ENCODE results near the gene LGR4.
"Not testable (repeated sequence)": the region's sequence is repeated elsewhere in the genome, so short reads cannot be mapped to it uniquely, and the experiment has no call there.

Gene LGR4

DNA sequence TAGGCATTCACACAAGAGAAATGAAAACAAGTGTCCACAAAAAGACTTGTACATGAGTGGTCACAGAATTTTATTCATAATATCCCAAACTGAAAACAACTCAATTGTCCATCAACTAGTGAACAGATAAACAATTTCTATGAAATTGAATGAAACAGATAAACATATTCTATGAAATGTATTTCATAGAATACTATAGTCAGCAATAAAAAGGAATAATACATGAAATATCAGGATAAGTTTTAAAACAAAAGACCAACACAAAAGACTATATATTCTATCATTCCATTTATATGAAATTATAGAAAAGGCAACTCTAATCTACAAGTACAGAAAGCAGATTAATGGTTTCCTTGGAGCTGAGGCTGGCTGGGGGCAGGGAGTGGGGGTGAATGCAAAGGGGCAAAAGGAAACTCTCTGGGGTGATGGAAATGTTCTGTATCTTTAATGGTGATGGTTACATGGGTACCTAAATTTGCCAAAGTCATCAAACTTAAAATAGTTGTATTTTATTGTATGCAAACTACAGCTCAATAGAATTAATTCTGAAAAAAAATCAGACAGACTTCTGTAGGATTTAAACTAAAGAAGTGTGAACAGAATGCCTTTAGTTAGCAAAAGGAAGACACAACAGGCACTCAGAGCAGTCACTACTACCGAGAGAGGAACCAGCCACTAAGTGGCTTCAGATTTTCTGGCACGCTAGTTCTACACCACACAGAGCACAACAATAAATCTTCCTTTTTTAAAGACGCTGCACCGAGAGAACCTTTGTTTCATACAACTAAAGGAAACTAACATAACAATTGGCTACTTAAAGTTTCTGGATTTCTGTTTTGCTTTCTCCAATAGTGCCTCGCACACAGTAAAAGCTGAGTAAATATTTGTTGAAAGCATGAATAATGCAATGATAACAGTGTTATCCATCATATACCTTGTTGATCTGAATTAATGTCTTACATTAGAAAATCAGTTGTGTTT, 124.9 kb downstream of the LGR4 start:
- no peak for FAIRE-seq

DNA sequence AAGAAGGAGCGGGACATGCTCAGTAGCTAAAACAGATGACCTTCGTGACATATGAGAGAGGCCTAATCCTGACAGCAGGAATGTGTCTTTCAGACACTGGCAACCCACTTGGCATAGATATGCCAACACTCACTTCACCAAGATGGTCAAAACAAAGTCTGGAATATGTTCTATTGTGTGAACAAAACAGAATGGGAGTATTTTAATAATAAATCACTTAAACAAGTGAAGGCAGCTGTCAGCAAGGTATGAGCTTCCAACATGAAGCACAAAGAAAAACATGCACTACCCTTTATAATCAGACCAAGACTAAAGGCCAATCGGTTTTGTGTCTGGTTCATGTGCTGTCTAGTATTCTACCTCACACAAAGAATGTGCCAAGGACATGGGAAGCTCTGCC, 132.6 kb downstream of the LGR4 start:
- FAIRE-seq, result no peak

DNA sequence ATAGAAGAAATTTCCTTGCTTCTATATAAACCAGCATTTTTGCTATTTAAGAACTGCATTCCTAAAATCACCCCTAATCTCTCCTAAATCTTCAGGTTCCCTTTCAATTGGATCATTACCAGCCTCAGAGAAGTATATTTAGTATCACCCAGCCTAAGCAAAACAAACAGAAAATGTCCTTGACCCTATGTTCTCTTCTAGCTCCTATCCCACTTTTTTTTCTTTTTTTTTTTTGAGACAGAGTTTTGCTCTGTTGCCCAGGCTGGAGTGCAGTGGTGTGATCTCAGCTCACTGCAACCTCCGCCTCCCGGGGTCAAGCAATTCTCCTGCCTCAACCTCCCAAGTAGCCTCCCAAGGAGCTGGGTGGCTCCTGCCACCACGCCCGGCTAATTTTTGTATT, 137.8 kb downstream of the LGR4 start:
- FAIRE-seq, result not testable (repeated sequence)

DNA sequence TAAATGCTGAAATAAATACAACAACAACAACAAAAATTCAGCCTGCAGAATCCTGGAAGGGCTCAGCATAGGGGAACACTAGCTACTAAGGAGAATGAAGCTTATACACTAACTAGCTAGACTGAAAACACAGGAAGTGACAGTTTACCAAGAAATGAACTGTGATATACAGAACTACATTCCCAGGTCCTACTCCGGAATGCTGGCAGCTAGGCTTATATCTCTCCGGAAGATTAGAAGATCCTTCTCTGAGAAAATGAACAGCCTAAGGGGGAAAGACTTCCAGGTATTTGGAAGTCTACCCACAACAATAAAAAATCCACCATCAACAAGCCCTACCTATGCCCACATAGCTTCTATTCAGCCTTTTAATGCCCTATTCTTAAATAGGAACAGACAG, 140.6 kb downstream of the LGR4 start:
- FAIRE-seq, result no peak

DNA sequence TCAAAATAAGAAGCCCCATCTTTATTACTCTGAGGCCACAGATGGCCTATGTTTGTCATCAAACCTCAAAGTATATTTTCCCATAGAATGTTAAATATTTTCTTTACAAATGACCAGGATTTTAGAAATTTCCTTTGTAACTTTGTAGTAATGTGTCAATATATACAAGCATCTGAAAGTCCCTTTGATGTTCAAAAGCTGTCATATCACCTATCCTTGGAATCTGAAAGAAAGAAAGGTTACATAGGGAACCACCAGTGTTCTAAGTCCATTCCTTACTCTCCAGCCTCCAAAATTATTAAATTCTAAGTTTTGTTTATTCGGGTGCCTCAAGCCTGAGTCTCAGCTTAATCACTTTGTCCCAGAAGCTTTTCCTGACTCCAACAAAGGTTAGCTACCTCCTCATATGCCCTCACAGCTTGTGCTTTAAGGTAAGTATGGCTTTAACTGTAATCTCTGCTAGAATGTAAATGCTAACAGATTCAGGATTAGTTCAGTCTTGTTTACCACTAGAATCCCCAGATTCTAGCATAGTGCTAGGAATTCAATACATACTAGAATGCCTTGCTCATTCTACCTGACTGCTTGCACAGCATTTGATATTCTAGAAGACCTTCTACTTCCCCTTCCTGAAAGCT, 141.8 kb downstream of the LGR4 start:
- FAIRE-seq, result no peak

DNA sequence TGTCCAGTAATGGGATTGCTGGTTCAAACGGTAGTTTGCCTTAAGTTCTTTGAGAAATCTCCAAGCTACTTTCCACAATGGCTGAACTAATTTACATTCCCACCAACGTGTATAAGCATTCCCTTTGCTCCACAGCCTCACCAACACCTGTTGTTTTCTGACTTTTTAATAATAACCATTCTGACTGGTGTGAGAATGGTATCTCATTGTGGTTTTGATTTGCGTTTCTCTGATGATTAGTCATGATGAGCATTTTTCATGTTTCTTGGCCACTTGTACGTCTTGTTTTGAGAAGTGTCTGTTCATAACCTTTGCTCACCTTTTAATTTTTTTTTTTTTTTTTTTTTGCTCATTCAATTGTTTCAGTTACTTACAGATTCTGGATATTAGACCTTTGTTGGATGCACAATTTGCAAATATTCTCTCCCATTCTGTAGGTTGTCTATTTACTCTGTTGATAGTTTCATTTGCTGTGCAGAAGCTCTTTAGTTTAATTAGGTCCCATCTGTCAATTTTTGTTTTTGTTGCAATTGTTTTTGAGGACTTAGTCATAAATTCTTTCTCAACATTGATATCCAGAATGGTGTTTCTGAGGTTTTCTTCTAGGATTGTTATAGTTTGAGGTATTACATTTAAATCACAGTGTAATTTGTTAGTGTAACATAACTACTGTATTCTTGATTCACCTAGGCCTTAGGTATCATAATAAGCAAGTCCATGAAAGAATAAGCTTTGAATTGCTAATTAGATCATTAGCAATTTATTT, 142.5 kb downstream of the LGR4 start:
- no peak for FAIRE-seq

DNA sequence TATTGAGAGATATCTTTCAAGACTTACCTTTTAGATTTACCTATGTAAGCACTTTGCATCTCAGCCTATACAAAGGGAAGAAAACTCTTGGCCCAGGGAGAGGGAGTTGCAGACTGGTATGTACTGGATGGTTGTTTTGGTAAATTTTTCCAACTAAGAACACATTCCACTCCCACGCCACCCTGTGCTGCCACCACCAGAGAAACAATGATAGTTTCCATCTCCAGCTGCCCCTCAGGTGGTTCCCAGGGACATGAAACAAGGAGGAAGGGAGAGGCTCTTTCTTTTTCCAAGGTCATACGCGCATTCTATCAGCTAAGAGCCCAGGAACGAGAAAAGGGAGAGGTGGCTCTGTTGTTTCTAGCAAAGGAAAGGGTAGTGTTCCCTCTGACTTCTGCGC, 144.0 kb downstream of the LGR4 start:
- FAIRE-seq, result no peak

DNA sequence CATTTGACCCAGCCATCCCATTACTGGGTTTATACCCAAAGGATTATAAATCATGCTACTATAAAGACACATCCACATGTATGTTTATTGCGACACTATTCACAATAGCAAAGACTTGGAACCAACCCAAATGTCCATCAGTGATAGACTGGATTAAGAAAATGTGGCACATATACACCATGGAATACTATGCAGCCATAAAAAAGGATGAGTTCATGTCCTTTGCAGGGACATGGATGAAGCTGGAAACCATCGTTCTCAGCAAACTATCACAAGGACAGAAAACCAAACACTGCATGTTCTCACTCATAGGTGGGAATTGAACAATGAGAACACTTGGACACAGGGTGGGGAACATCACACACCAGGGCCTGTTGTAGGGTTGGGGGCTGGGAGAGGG, 145.5 kb downstream of the LGR4 start:
- FAIRE-seq, result not testable (repeated sequence)

DNA sequence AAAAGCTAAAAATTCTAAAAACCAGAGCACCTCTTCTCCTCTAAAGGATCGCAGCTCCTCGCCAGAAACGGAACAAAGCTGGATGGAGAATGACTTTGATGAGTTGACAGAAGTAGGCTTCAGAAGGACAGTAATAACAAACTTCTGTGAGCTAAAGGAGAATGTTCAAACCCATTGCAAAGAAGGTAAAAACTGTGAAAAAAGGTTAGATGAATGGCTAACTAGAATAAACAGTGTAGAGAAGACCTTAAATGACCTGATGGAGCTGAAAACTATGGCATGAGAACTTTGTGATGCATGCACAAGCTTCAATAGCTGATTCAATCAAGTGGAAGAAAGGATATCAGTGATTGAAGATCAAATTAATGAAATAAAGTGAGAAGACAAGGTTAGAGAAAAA, 150.4 kb downstream of the LGR4 start:
- not testable (repeated sequence) for FAIRE-seq

DNA sequence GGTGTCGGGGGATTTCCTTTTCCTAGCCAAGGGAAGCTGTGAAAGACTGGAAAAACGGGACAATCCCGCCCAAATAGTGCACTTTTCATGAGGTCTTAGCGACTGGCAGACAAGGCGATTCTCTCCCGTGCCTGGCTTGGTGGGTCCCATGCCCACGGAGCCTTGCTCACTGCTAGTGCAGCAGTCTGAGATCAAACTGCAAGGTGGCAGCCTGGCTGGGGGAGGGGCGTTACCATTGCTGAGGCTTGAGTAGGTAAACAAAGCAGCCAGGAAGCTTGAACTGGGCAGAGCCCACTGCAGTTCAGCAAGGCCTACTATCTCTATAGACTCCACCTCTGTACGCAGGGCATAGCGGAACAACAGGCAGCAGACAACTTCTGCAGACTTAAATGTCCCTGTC, 151.2 kb downstream of the LGR4 start:
- not testable (repeated sequence) for FAIRE-seq

DNA sequence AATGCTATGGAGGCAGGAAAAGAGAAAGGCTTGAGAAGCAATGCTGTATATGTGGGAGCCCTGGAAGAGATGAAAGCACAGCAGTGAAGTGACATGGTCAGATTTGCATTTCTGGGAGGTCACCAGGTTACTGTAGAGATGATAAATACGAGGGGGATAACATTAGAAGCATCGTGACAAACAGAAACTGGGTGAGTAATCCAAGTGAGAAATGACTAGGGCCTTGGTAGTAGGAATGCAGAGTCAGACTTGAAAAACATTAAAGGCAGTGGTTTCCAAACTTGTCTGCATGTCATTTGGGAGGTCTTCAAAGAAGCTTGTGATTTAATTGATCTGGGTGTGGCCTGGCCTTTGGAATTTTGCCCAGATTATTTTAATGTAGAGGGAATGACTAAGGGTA, 153.5 kb downstream of the LGR4 start:
- FAIRE-seq, result no peak

DNA sequence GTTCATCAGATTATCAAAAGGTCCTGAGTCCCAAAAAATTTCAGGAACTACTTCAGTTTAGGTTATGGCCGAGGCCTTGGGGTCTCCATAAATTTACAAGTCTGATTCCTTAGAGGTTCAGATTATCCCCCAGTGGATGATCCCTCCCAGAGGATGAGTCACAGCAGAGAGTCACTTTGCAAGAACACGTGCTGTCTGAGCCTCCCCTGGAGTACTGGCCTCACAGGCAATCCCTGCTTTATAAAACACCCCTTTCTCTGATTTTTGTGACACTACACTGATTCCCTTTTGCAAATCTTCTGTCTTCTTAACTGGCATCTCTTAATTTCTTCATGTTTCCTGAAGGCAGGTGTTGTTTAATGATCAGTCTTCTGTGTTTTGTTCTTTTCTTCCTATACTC, 154.8 kb downstream of the LGR4 start:
- no peak for FAIRE-seq

All from colon (tissue), 2 donors.